GM18870 (cell line): ENCODE measurements around the gene EDDM3A.

Experiments
- ATAC-seq: cut with Tn5 transposase; IDR thresholded peaks from one replicate; pipeline ENCODE4 v1.9.1; 2021; ENCODE audit warnings: moderate library complexity; ENCODE audit not compliant: unreplicated experiment

EDDM3A gene

GRCh38 chr14:20782280-20782890, 36.7 kb downstream of the EDDM3A start:
- ATAC-seq: no peak

DNA sequence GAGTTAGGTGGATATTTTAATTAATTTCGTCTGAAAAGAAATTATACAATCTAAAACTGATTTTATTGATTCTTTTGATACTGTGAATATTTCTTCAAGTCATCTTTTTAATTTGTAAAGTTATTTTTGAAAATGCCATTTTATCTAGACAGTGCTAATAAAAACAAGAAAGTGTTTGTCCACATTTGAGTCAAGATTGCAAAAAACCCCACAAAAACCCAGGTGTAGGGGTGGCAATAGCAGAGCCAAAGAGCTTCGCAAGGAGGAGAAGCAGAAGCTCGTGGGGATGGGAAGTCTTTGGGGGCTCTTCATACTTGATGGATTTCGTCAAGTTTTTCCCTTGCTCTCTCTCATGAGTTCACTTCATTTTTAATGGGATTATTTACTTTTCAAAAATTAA, 41.3 kb downstream of the EDDM3A start:
- no peak for ATAC-seq

GRCh38 chr14:20789230-20789813, 43.6 kb downstream of the EDDM3A start:
- ATAC-seq: no peak

GRCh38 chr14:20790464-20791116, 44.9 kb downstream of the EDDM3A start:
- ATAC-seq: no peak

- ATAC-seq: no peak
These were observed 45.5 kb downstream of the EDDM3A start for GRCh38 chr14:20791187-20791586.

- no peak for ATAC-seq
These were observed 45.9 kb downstream of the EDDM3A start for GRCh38 chr14:20791597-20791996.

DNA sequence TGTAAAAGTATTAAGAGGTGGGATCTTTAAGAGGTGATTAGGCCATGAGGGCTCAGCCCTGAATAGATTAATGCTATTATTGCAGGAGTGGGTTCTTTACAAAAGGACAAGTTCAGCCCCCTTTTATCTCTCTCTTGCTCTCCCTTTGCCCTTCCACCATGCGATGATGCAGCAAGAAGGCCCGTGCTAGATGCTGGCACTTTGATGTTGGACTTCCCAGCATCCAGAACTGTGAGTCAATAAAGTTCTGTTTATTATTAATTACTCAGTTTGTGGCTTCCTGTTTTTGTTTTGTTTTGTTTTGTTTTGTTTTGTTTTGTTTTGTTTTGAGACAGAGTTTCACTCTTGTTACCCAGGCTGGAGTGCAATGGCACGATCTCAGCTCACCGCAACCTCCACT, 46.9 kb downstream of the EDDM3A start:
- no peak for ATAC-seq

DNA sequence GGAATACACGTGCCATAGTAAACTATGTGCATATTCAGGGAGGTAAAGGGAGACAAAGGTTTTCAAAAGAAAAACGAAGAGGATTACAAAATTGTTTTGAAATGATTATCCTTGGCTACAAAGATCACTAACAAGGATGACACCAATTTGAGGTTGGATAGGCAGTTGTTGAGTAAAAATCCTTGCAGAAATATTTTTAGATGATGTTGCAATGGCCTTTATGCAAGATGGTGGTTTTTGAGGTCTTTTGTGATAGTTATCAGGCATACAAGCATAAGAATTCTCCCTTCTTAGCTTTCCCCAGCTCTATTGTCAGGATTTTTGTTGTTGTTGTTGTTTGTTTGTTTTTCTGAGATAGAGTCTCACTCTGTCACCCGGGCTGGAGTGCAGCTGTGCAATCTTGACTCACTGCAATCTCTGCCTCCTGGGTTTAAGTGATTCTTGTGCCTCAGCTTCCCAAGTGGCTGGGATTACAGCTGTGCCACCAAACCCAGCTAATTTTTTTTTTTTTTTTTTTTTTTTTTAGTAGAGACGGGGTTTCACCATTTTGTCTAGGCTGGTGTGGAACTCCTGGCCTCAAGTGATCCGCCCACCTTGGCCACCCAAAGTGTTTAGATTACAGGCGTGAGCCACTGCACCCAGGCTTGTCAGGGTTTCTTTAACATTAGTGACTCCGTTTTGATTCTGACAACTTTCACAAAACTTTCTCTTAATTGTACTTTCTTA, 49.1 kb downstream of the EDDM3A start:
- no peak for ATAC-seq

DNA sequence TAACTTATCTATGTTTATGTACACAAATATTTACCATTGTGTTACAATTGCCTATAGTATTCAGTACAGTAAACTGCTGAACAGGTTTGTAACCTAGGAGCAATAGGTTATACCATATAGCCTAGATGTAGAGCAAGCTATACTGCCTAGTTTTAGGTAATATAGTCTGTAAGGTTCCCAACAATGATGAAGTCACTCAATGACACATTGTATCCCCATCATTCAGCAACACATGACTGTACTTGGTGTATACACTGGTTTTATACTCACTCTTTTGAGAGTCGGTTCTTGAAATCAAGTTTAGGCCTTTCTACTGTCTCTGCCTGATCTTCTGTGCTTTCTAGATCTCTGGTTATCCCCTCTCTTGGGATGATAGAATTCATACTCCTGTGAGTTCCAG, 51.5 kb downstream of the EDDM3A start:
- ATAC-seq: no peak
